HEK293 (cell line): ENCODE measurements around the gene ZPLD1.

Source experiments
- CTCF ChIA-PET: fragments of 350-600 bp; formaldehyde crosslinking; extraction: SDS; loops from one replicate; lab custom pipeline; 2021; ENCODE audit warnings: antibody characterized with exemption; lab: Yijun Ruan, JAX
- POLR2A ChIA-PET: fragments of 300-600 bp; formaldehyde crosslinking; extraction: SDS; loops from one replicate; lab custom pipeline; 2020; ENCODE audit warnings: antibody characterized with exemption, inconsistent platforms; lab: Yijun Ruan, JAX
- H3K27ac ChIP-seq: fragments of 200-500 bp; sonication (Bioruptor generic); 2 replicates; pipeline ENCODE4 v1.5.1; 2014; ENCODE audit warnings: low read depth, low read length, control low read depth, inconsistent platforms; ENCODE audit errors: extremely low read depth
- H3K36me3 ChIP-seq, 2 experiments: fragments of 200-500 bp in 1 of 2; sonication (Bioruptor generic) in 1 of 2; 1 replicate in 1 of 2; 2 replicates in 1 of 2; pipeline ENCODE4 v1.5.1; 2014 to 2017; ENCODE audit warnings: inconsistent platforms in 2 of 2, low read length in 2 of 2; ENCODE audit not compliant: control insufficient read depth in 2 of 2, insufficient read depth in 1 of 2
- H3K4me1 ChIP-seq: fragments of 200-500 bp; sonication (Bioruptor generic); 2 replicates; pipeline ENCODE4 v1.5.1; 2014; ENCODE audit warnings: mild to moderate bottlenecking, low read length, inconsistent platforms; ENCODE audit not compliant: control insufficient read depth, insufficient read depth
- H3K4me3 ChIP-seq: 2 replicates; pipeline ENCODE4 v1.5.1; 2011; ENCODE audit warnings: low read depth, mild to moderate bottlenecking, control low read depth, low read length, moderate library complexity
- H3K9me3 ChIP-seq: fragments of 200-500 bp; sonication (Bioruptor generic); 2 replicates; pipeline ENCODE4 v1.5.1; 2014; ENCODE audit warnings: low read depth, low read length, inconsistent platforms; ENCODE audit not compliant: control insufficient read depth, insufficient read depth
- GFI1B ChIP-seq: fragments of 450-650 bp; formaldehyde crosslinking; IDR thresholded peaks from 2 replicates; pipeline ENCODE4 v1.5.1; 2016; ENCODE audit warnings: missing biosample characterization, missing genetic modification characterization
- HOXA7 ChIP-seq: sonication (generic); formaldehyde crosslinking; IDR thresholded peaks from 2 replicates; pipeline ENCODE4 v1.8.1; 2022; ENCODE audit warnings: missing genetic modification reagents, borderline replicate concordance
- PRDM10 ChIP-seq: fragments of 450-650 bp; formaldehyde crosslinking; IDR thresholded peaks from 2 replicates; pipeline ENCODE4 v1.5.1; 2016; ENCODE audit warnings: missing biosample characterization, missing genetic modification characterization
- TCF7L2 ChIP-seq: IDR thresholded peaks from 2 replicates; pipeline ENCODE4 v1.6.1; 2011; ENCODE audit warnings: low read depth, mild to moderate bottlenecking, inconsistent platforms, low read length, moderate library complexity, borderline replicate concordance
- ZBTB49 ChIP-seq: fragments of 450-650 bp; formaldehyde crosslinking; IDR thresholded peaks from 2 replicates; pipeline ENCODE4 v1.5.1; 2016; ENCODE audit warnings: missing biosample characterization, missing genetic modification characterization, low read depth
- ZEB2 ChIP-seq: fragments of 450-650 bp; formaldehyde crosslinking; IDR thresholded peaks from 2 replicates; pipeline ENCODE4 v1.5.1; 2016; ENCODE audit warnings: missing biosample characterization, missing genetic modification characterization
- ZNF132 ChIP-seq: fragments of 450-650 bp; formaldehyde crosslinking; IDR thresholded peaks from 2 replicates; pipeline ENCODE4 v1.5.1; 2017; ENCODE audit warnings: missing biosample characterization, missing genetic modification characterization, borderline replicate concordance
- ZNF184 ChIP-seq: fragments of 450-650 bp; IDR thresholded peaks from 2 replicates; pipeline ENCODE4 v1.5.1; 2018; ENCODE audit warnings: missing biosample characterization, mild to moderate bottlenecking, missing genetic modification characterization
- ZNF223 ChIP-seq: fragments of 450-650 bp; formaldehyde crosslinking; IDR thresholded peaks from 2 replicates; pipeline ENCODE4 v1.5.1; 2016; ENCODE audit warnings: missing biosample characterization, missing genetic modification characterization
- ZNF292 ChIP-seq: fragments of 450-650 bp; formaldehyde crosslinking; IDR thresholded peaks from 2 replicates; pipeline ENCODE4 v1.5.1; 2016; ENCODE audit warnings: low read depth, missing biosample characterization, missing genetic modification characterization, borderline replicate concordance
- ZNF354C ChIP-seq: fragments of 450-650 bp; formaldehyde crosslinking; IDR thresholded peaks from 2 replicates; pipeline ENCODE4 v1.5.1; 2016; ENCODE audit warnings: missing biosample characterization, missing genetic modification characterization, low read depth, borderline replicate concordance
- ZNF394 ChIP-seq: fragments of 450-650 bp; formaldehyde crosslinking; IDR thresholded peaks from 2 replicates; pipeline ENCODE4 v1.5.1; 2016; ENCODE audit warnings: missing biosample characterization, missing genetic modification characterization, mild to moderate bottlenecking, moderate library complexity, borderline replicate concordance
- ZNF530 ChIP-seq: fragments of 450-650 bp; formaldehyde crosslinking; IDR thresholded peaks from 2 replicates; pipeline ENCODE4 v1.5.1; 2016; ENCODE audit warnings: low read depth, missing biosample characterization, missing genetic modification characterization
- ZNF585B ChIP-seq: fragments of 450-650 bp; formaldehyde crosslinking; IDR thresholded peaks from 2 replicates; pipeline ENCODE4 v1.5.1; 2016; ENCODE audit warnings: missing biosample characterization, missing genetic modification characterization
- ZNF670 ChIP-seq: fragments of 450-650 bp; formaldehyde crosslinking; IDR thresholded peaks from 2 replicates; pipeline ENCODE4 v1.5.1; 2016; ENCODE audit warnings: missing biosample characterization, missing genetic modification characterization, low read depth
- ZNF707 ChIP-seq: fragments of 450-650 bp; formaldehyde crosslinking; IDR thresholded peaks from 2 replicates; pipeline ENCODE4 v1.5.1; 2016; ENCODE audit warnings: missing biosample characterization, missing genetic modification characterization
- ZNF837 ChIP-seq: fragments of 450-650 bp; formaldehyde crosslinking; IDR thresholded peaks from 2 replicates; pipeline ENCODE4 v1.5.1; 2016; ENCODE audit warnings: missing biosample characterization, missing genetic modification characterization

Gene ZPLD1

GRCh38 chr3:102526865-102527264, 92.0 kb downstream of the ZPLD1 start:
- CTCF ChIA-PET, result interaction anchor here (1.3 to 7.6 kb wide), 2 partner anchors 291 to 298 kb away, joined by 6 to 61 read pairs; no protein-coding TSS in a partner anchor
- Histone ChIP-seq H3K36me3 (no peaks in the 10 kb centered on the region), H3K4me1 (no peaks in the 10 kb centered on the region), H3K4me3 (no peak overlapping the region), H3K9me3 (no peaks in the 10 kb centered on the region)
- TF ChIP-seq ZNF132 (tag by site-specific recombination) (no peak), GFI1B (tag by site-specific recombination) (no peak), ZNF707 (tag by site-specific recombination) (no peak), ZNF354C (tag by site-specific recombination) (no peak), PRDM10 (tag by site-specific recombination) (no peak), HOXA7 (CRISPR knock-in tag) (no peak), ZNF670 (tag by site-specific recombination) (no peak), TCF7L2 (no peak), ZNF223 (no peak), ZNF585B (tag by site-specific recombination) (no peak), ZNF394 (tag by site-specific recombination) (no peak), ZNF292 (no peak), ZNF530 (tag by site-specific recombination) (no peak), ZNF837 (tag by site-specific recombination) (no peak)
- TF ChIP-seq, all 188 proteins: peak for 0
- POLR2A ChIA-PET, result no interaction called here
- H3K27ac ChIP-seq, result no peak overlapping the region

GRCh38 chr3:102528727-102529126, 93.9 kb downstream of the ZPLD1 start:
- TF ChIP-seq ZBTB49 (tag by site-specific recombination) (no peak), ZNF184 (tag by site-specific recombination) (no peak), ZEB2 (tag by site-specific recombination) (no peak)
- Histone ChIP-seq H3K27ac (no peak overlapping the region), H3K9me3 (no peaks in the 10 kb centered on the region), H3K4me3 (no peak overlapping the region), H3K4me1 (no peaks in the 10 kb centered on the region), H3K36me3 (no peaks in the 10 kb centered on the region)
- ChIA-PET CTCF (interaction anchor here (0.5 to 7.6 kb wide), 10 partner anchors 14 to 723 kb away, joined by 3 to 61 read pairs (median 4); no protein-coding TSS in a partner anchor), POLR2A (no interaction called here)
